Amniotic epithelial cell (primary cell): Measurements from ENCODE around the gene RGS3.

Experiments used
- DNase-seq: peaks from one replicate; pipeline ENCODE4 v3.0.0-alpha.2; 2010; ENCODE audit warnings: low read depth

RGS3 gene

GRCh38 chr9:113587471-113588031 lies 124.0 kb downstream of the RGS3 start:
- peak; percentile 53 for DNase-seq

GRCh38 chr9:113588242-113588810 lies 124.8 kb downstream of the RGS3 start:
- DNase-seq, result no peak

- no peak for DNase-seq
Measured at GRCh38 chr9:113588936-113589335, 125.4 kb downstream of the RGS3 start.

GRCh38 chr9:113589407-113589806 lies 125.9 kb downstream of the RGS3 start:
- no peak for DNase-seq

- DNase-seq, result peak; percentile 41
Measured at GRCh38 chr9:113589890-113590289, 126.4 kb downstream of the RGS3 start.

- DNase-seq, result no peak
Measured at GRCh38 chr9:113590389-113590788, 126.9 kb downstream of the RGS3 start.

GRCh38 chr9:113590991-113591898 lies 127.7 kb downstream of the RGS3 start:
- DNase-seq, result peak; percentile 51

- DNase-seq, result no peak
Measured at GRCh38 chr9:113591899-113592625, 128.5 kb downstream of the RGS3 start.

GRCh38 chr9:113592876-113593575 lies 129.5 kb downstream of the RGS3 start:
- no peak for DNase-seq

- peak; percentile 94 for DNase-seq
Measured at GRCh38 chr9:113593682-113594281, 130.3 kb downstream of the RGS3 start.

- DNase-seq, result no peak
Measured at GRCh38 chr9:113594484-113595299, 131.2 kb downstream of the RGS3 start.

GRCh38 chr9:113596616-113597320 lies 133.2 kb downstream of the RGS3 start:
- DNase-seq, result no peak

- DNase-seq, result no peak
Measured at GRCh38 chr9:113597390-113598241, 134.1 kb downstream of the RGS3 start.

- no peak for DNase-seq
Measured at GRCh38 chr9:113598451-113598850, 134.9 kb downstream of the RGS3 start.

GRCh38 chr9:113598883-113599282 lies 135.4 kb downstream of the RGS3 start:
- DNase-seq, result no peak

- DNase-seq, result peak; percentile 73
Measured at GRCh38 chr9:113599646-113600022, 136.1 kb downstream of the RGS3 start.

- DNase-seq, result no peak
Measured at GRCh38 chr9:113600023-113600823, 136.7 kb downstream of the RGS3 start.
